ENCODE results near the gene MUS81.
A peak's percentile ranks its signal among the peaks of the same experiment; 100 is the strongest.

Gene MUS81

GRCh38 chr11:65873318-65874156 lies 13.3 kb downstream of the MUS81 start:
- H3K4me3 ChIP-seq (ENCODE audit: control insufficient read depth, low read depth, low read length): peak overlapping the region; percentile 77
- DNase-seq (ENCODE audit: low read depth): no peak
- TF ChIP-seq CTCF (IDR thresholded peaks at IDR 0.05; ENCODE audit: control insufficient read depth, insufficient read depth, low read depth, low read length, missing control alignments): no peak

GRCh38 chr11:65879617-65880016 lies 19.4 kb downstream of the MUS81 start, which contains the start of gene CTSW:
Gene CTSW, plus strand, starts transcription at chr11:65879837. Its CDS starts 18 bp downstream, at chr11:65879855.
- no peak for DNase-seq (ENCODE audit: low read depth)
- no peak for TF ChIP-seq CTCF (IDR thresholded peaks at IDR 0.05; ENCODE audit: control insufficient read depth, insufficient read depth, low read depth, low read length, missing control alignments)
- no peak within 1 kb of the TSS for H3K4me3 ChIP-seq (ENCODE audit: control insufficient read depth, low read depth, low read length)

GRCh38 chr11:65880027-65880426 lies 19.8 kb downstream of the MUS81 start:
- DNase-seq (ENCODE audit: low read depth): no peak
- H3K4me3 ChIP-seq (ENCODE audit: control insufficient read depth, low read depth, low read length): no peak overlapping the region
- TF ChIP-seq CTCF (IDR thresholded peaks at IDR 0.05; ENCODE audit: control insufficient read depth, insufficient read depth, low read depth, low read length, missing control alignments): no peak

GRCh38 chr11:65880844-65881421 lies 20.7 kb downstream of the MUS81 start:
- no peak for DNase-seq (ENCODE audit: low read depth)
- no peak for TF ChIP-seq CTCF (IDR thresholded peaks at IDR 0.05; ENCODE audit: control insufficient read depth, insufficient read depth, low read depth, low read length, missing control alignments)
- H3K4me3 ChIP-seq (ENCODE audit: control insufficient read depth, low read depth, low read length): no peak overlapping the region

- DNase-seq (ENCODE audit: low read depth): no peak
- no peak overlapping the region for H3K4me3 ChIP-seq (ENCODE audit: control insufficient read depth, low read depth, low read length)
- TF ChIP-seq CTCF (IDR thresholded peaks at IDR 0.05; ENCODE audit: control insufficient read depth, insufficient read depth, low read depth, low read length, missing control alignments): no peak
Measured at GRCh38 chr11:65882120-65883057, 22.2 kb downstream of the MUS81 start.

- DNase-seq (ENCODE audit: low read depth): no peak
- H3K4me3 ChIP-seq (ENCODE audit: control insufficient read depth, low read depth, low read length): no peak overlapping the region
- TF ChIP-seq CTCF (IDR thresholded peaks at IDR 0.05; ENCODE audit: control insufficient read depth, insufficient read depth, low read depth, low read length, missing control alignments): no peak
Measured at GRCh38 chr11:65883058-65883761, 23.0 kb downstream of the MUS81 start.
